ENCODE results near the gene MCC. TPM values are rescaled to one million over a fixed set of nuclear protein-coding genes. Genes with fewer than 3 reads are reported as not detected.
A peak's percentile ranks its signal among the peaks of the same experiment; 100 is the strongest.
"Not testable (repeated sequence)": the region's sequence is repeated elsewhere in the genome, so short reads cannot be mapped to it uniquely, and the experiment has no call there.

MCC gene
- total RNA-seq, 2 donors from 2014 or later, result 4.3 TPM

- H3K36me3 Mint-ChIP-seq (ENCODE audit: low read depth), result no peaks in the 10 kb centered on the region
- no peaks in the 10 kb centered on the region for H3K9me3 Mint-ChIP-seq
- no peak for ATAC-seq (replicated peaks)
- H3K4me1 Mint-ChIP-seq, result no peaks in the 10 kb centered on the region
- no peak overlapping the region for H3K4me3 Mint-ChIP-seq
- no peak overlapping the region for H3K27ac Mint-ChIP-seq
- no peaks in the 10 kb centered on the region for H3K27me3 Mint-ChIP-seq
These were observed 25.2 kb downstream of the MCC start for GRCh38 chr5:113463032-113463431.

GRCh38 chr5:113457106-113457505, 31.1 kb downstream of the MCC start:
- not testable (repeated sequence) for H3K4me1 Mint-ChIP-seq; H3K27me3 Mint-ChIP-seq; H3K9me3 Mint-ChIP-seq; H3K27ac Mint-ChIP-seq; H3K36me3 Mint-ChIP-seq (ENCODE audit: low read depth); H3K4me3 Mint-ChIP-seq; ATAC-seq (replicated peaks)

- peaks cover 2% of the 10 kb centered on the region for H3K27me3 Mint-ChIP-seq
- no peak overlapping the region for H3K27ac Mint-ChIP-seq
- H3K4me3 Mint-ChIP-seq, result no peak overlapping the region
- no peaks in the 10 kb centered on the region for H3K9me3 Mint-ChIP-seq
- H3K36me3 Mint-ChIP-seq (ENCODE audit: low read depth), result no peaks in the 10 kb centered on the region
- peaks cover 7% of the 10 kb centered on the region for H3K4me1 Mint-ChIP-seq
- no peak for ATAC-seq (replicated peaks)
These were observed 35.3 kb downstream of the MCC start for GRCh38 chr5:113452941-113453340.

- H3K9me3 Mint-ChIP-seq, result no peaks in the 10 kb centered on the region
- no peak overlapping the region for H3K27ac Mint-ChIP-seq
- H3K4me3 Mint-ChIP-seq, result no peak overlapping the region
- peaks cover 5% of the 10 kb centered on the region for H3K27me3 Mint-ChIP-seq
- peaks cover 7% of the 10 kb centered on the region for H3K4me1 Mint-ChIP-seq
- no peak for ATAC-seq (replicated peaks)
- no peaks in the 10 kb centered on the region for H3K36me3 Mint-ChIP-seq (ENCODE audit: low read depth)
These were observed 36.5 kb downstream of the MCC start for GRCh38 chr5:113451797-113452196.

GRCh38 chr5:113450929-113451328, 37.3 kb downstream of the MCC start:
- no peak for ATAC-seq (replicated peaks)
- H3K4me1 Mint-ChIP-seq, result peaks cover 10% of the 10 kb centered on the region
- H3K9me3 Mint-ChIP-seq, result no peaks in the 10 kb centered on the region
- peak overlapping the region; percentile 8 for H3K27ac Mint-ChIP-seq
- H3K27me3 Mint-ChIP-seq, result peaks cover 4% of the 10 kb centered on the region
- H3K36me3 Mint-ChIP-seq (ENCODE audit: low read depth), result no peaks in the 10 kb centered on the region
- no peak overlapping the region for H3K4me3 Mint-ChIP-seq

- ATAC-seq (replicated peaks), result no peak
- Mint-ChIP-seq H3K4me3 (no peak overlapping the region), H3K4me1 (peaks cover 10% of the 10 kb centered on the region), H3K27me3 (peaks cover 3% of the 10 kb centered on the region), H3K9me3 (no peaks in the 10 kb centered on the region), H3K36me3 (ENCODE audit: low read depth) (no peaks in the 10 kb centered on the region), H3K27ac (peak overlapping the region; percentile 8)
These were observed 37.8 kb downstream of the MCC start for GRCh38 chr5:113450462-113450861.

GRCh38 chr5:113448252-113448651, 40.0 kb downstream of the MCC start:
- Mint-ChIP-seq H3K27ac (no peak overlapping the region), H3K9me3 (no peaks in the 10 kb centered on the region), H3K4me3 (no peak overlapping the region), H3K4me1 (peaks cover 10% of the 10 kb centered on the region), H3K27me3 (peaks cover 3% of the 10 kb centered on the region), H3K36me3 (ENCODE audit: low read depth) (no peaks in the 10 kb centered on the region)
- ATAC-seq (replicated peaks), result no peak

GRCh38 chr5:113447498-113448050, 40.7 kb downstream of the MCC start:
- no peak for ATAC-seq (replicated peaks)
- H3K4me1 Mint-ChIP-seq, result peaks cover 10% of the 10 kb centered on the region
- no peaks in the 10 kb centered on the region for H3K9me3 Mint-ChIP-seq
- H3K27ac Mint-ChIP-seq, result no peak overlapping the region
- no peak overlapping the region for H3K4me3 Mint-ChIP-seq
- no peaks in the 10 kb centered on the region for H3K36me3 Mint-ChIP-seq (ENCODE audit: low read depth)
- peaks cover 3% of the 10 kb centered on the region for H3K27me3 Mint-ChIP-seq

- no peaks in the 10 kb centered on the region for H3K36me3 Mint-ChIP-seq (ENCODE audit: low read depth)
- H3K27me3 Mint-ChIP-seq, result peaks cover 3% of the 10 kb centered on the region
- no peak overlapping the region for H3K27ac Mint-ChIP-seq
- peaks cover 10% of the 10 kb centered on the region for H3K4me1 Mint-ChIP-seq
- ATAC-seq (replicated peaks), result no peak
- H3K4me3 Mint-ChIP-seq, result no peak overlapping the region
- no peaks in the 10 kb centered on the region for H3K9me3 Mint-ChIP-seq
These were observed 41.8 kb downstream of the MCC start for GRCh38 chr5:113446358-113446927.

GRCh38 chr5:113437111-113437510, 51.1 kb downstream of the MCC start:
- Mint-ChIP-seq H3K9me3 (no peaks in the 10 kb centered on the region), H3K27me3 (no peaks in the 10 kb centered on the region), H3K4me3 (no peak overlapping the region), H3K4me1 (no peaks in the 10 kb centered on the region), H3K27ac (no peak overlapping the region), H3K36me3 (ENCODE audit: low read depth) (no peaks in the 10 kb centered on the region)
- no peak for ATAC-seq (replicated peaks)

GRCh38 chr5:113435575-113435974, 52.7 kb downstream of the MCC start:
- no peak for ATAC-seq (replicated peaks)
- Mint-ChIP-seq H3K4me1 (no peaks in the 10 kb centered on the region), H3K27me3 (no peaks in the 10 kb centered on the region), H3K4me3 (no peak overlapping the region), H3K9me3 (no peaks in the 10 kb centered on the region), H3K27ac (no peak overlapping the region), H3K36me3 (ENCODE audit: low read depth) (no peaks in the 10 kb centered on the region)

GRCh38 chr5:113434889-113435288, 53.4 kb downstream of the MCC start, which contains the start of gene TSSK1B:
Gene TSSK1B (minus strand): TSS chr5:113434989. CDS start chr5:113434839, 150 bp downstream.
- Mint-ChIP-seq H3K27me3 (no peaks in the 10 kb centered on the region), H3K36me3 (ENCODE audit: low read depth) (no peaks in the 10 kb centered on the region), H3K4me1 (no peaks in the 10 kb centered on the region), H3K9me3 (no peaks in the 10 kb centered on the region), H3K27ac (no peak within 1 kb of the TSS), H3K4me3 (no peak within 1 kb of the TSS)
- ATAC-seq (replicated peaks), result no peak

GRCh38 chr5:113433862-113434612, 54.2 kb downstream of the MCC start:
- Mint-ChIP-seq H3K36me3 (ENCODE audit: low read depth) (no peaks in the 10 kb centered on the region), H3K27ac (no peak overlapping the region), H3K9me3 (no peaks in the 10 kb centered on the region), H3K4me3 (no peak overlapping the region), H3K4me1 (no peaks in the 10 kb centered on the region), H3K27me3 (no peaks in the 10 kb centered on the region)
- ATAC-seq (replicated peaks), result no peak

GRCh38 chr5:113433071-113433470, 55.2 kb downstream of the MCC start:
- Mint-ChIP-seq H3K27me3 (no peaks in the 10 kb centered on the region), H3K36me3 (ENCODE audit: low read depth) (no peaks in the 10 kb centered on the region), H3K9me3 (no peaks in the 10 kb centered on the region), H3K4me1 (no peaks in the 10 kb centered on the region), H3K27ac (no peak overlapping the region), H3K4me3 (no peak overlapping the region)
- no peak for ATAC-seq (replicated peaks)

- no peak for ATAC-seq (replicated peaks)
- Mint-ChIP-seq H3K36me3 (ENCODE audit: low read depth) (no peaks in the 10 kb centered on the region), H3K4me3 (no peak overlapping the region), H3K27me3 (no peaks in the 10 kb centered on the region), H3K4me1 (no peaks in the 10 kb centered on the region), H3K9me3 (no peaks in the 10 kb centered on the region), H3K27ac (no peak overlapping the region)
These were observed 60.2 kb downstream of the MCC start for GRCh38 chr5:113427871-113428574.
